HG03442 (cell line): ENCODE data around the gene CHN1.

Experiments
- ATAC-seq: cut with Tn5 transposase; IDR thresholded peaks from one replicate; pipeline ENCODE4 v1.9.1; 2021; ENCODE audit warnings: mild to moderate bottlenecking, moderate library complexity; ENCODE audit not compliant: unreplicated experiment

CHN1 gene

GRCh38 chr2:175011505-175011904 lies 6.3 kb upstream of the CHN1 start:
- ATAC-seq = no peak

- ATAC-seq = no peak
Observed at GRCh38 chr2:175010848-175011254, 5.7 kb upstream of the CHN1 start.

GRCh38 chr2:175009917-175010621 lies 4.9 kb upstream of the CHN1 start:
- ATAC-seq = no peak

GRCh38 chr2:175008801-175009495 lies 3.8 kb upstream of the CHN1 start:
- no peak for ATAC-seq

- ATAC-seq = no peak
Observed at GRCh38 chr2:175008009-175008408, 2.8 kb upstream of the CHN1 start.

GRCh38 chr2:175007510-175007909 lies 2.3 kb upstream of the CHN1 start:
- ATAC-seq = no peak

GRCh38 chr2:175006281-175006680 lies 1.1 kb upstream of the CHN1 start:
- ATAC-seq = no peak

GRCh38 chr2:175005733-175006264 lies 618 bp upstream of the CHN1 start:
- no peak for ATAC-seq

- peak; percentile 37 for ATAC-seq
Observed at GRCh38 chr2:175004730-175004979, 526 bp downstream of the CHN1 start.

GRCh38 chr2:175003875-175004729 lies 1.1 kb downstream of the CHN1 start:
- no peak for ATAC-seq

- ATAC-seq = no peak
Observed at GRCh38 chr2:175002547-175003274, 2.5 kb downstream of the CHN1 start.

GRCh38 chr2:175001566-175001965 lies 3.6 kb downstream of the CHN1 start:
- no peak for ATAC-seq

GRCh38 chr2:174997110-174997509 lies 8.1 kb downstream of the CHN1 start:
- ATAC-seq = no peak

- no peak for ATAC-seq
Observed at GRCh38 chr2:174996622-174997021, 8.6 kb downstream of the CHN1 start.

- no peak for ATAC-seq
Observed at GRCh38 chr2:174994381-174994780, 10.8 kb downstream of the CHN1 start.

- no peak for ATAC-seq
Observed at GRCh38 chr2:174992886-174993285, 12.3 kb downstream of the CHN1 start.

- no peak for ATAC-seq
Observed at GRCh38 chr2:174985614-174986013, 19.6 kb downstream of the CHN1 start.

GRCh38 chr2:174984561-174984960 lies 20.6 kb downstream of the CHN1 start:
- no peak for ATAC-seq

GRCh38 chr2:174981331-174981730 lies 23.9 kb downstream of the CHN1 start:
- no peak for ATAC-seq

GRCh38 chr2:174979996-174980395 lies 25.2 kb downstream of the CHN1 start:
- ATAC-seq = no peak

- no peak for ATAC-seq
Observed at GRCh38 chr2:174977364-174977763, 27.8 kb downstream of the CHN1 start.
